HCT116 (cell line): ENCODE measurements around the gene GPR62. TPM values are rescaled to one million over a fixed set of nuclear protein-coding genes. Genes with fewer than 3 reads are reported as not detected.

Experiments used
- ATAC-seq: fragments of 200-7000 bp; cut with Tn5 transposase; 2 replicates; pipeline ENCODE4 v1.9.1; 2020; ENCODE audit warnings: mild to moderate bottlenecking, moderate library complexity
- BruUV-seq: library from RNA; stranded (reverse); fragments of 400-500 nt; replicated peaks from 2 replicates; lab custom pipeline; 2021; lab: Mats Ljungman, UMichigan
- CTCF ChIA-PET: fragments of 300-600 bp; sonication (Branson Sonifier 250); formaldehyde crosslinking; loops from one replicate; lab custom pipeline; 2021; ENCODE audit warnings: antibody characterized with exemption; lab: Charles Lee
- POLR2A ChIA-PET: fragments of 300-600, 350-600 bp; sonication (Branson Sonifier 250); formaldehyde crosslinking; loops from one replicate; lab custom pipeline; 2021; ENCODE audit warnings: antibody characterized with exemption; lab: Charles Lee
- RAD21 ChIA-PET, 2 experiments: fragments of 300-600 bp; sonication (Branson Sonifier 250); formaldehyde crosslinking; loops; one replicate each; lab custom pipeline; 2023; ENCODE audit warnings: low total read pairs in 2 of 2; ENCODE audit not compliant: uncharacterized antibody in 2 of 2, unreplicated experiment in 2 of 2, low non-redundant PET in 1 of 2; lab: Charles Lee
- DNase-seq: peaks from one replicate; pipeline ENCODE4 v3.0.0-alpha.2; 2010; ENCODE audit warnings: low read depth, low spot score
- H2AFZ ChIP-seq: fragments of 200-600 bp; shearing (Covaris generic), sonication (generic); 2 replicates; pipeline ENCODE4 v1.6.1; 2017; ENCODE audit warnings: low read depth, mixed run types, mixed read lengths, antibody characterized with exemption, low read length; ENCODE audit not compliant: poor library complexity, severe bottlenecking
- H3K27ac ChIP-seq: 2 replicates; pipeline ENCODE4 v1.5.1; 2012; ENCODE audit warnings: low read depth, low read length
- H3K27me3 ChIP-seq: fragments of 200-600 bp; sonication (generic); 2 replicates; pipeline ENCODE4 v1.6.1; 2016; ENCODE audit warnings: mixed run types, low read length, mixed read lengths; ENCODE audit not compliant: insufficient read depth
- H3K36me3 ChIP-seq, 2 experiments: fragments of 200-500 bp in 1 of 2; fragments of 200-600 bp in 1 of 2; sonication (Bioruptor generic) in 1 of 2; sonication (generic) in 1 of 2; 2 replicates each; pipeline versions ENCODE4 v1.5.1 to v1.6.1; 2014 to 2016; ENCODE audit warnings: low read length in 2 of 2, inconsistent platforms in 1 of 2, mixed read lengths in 1 of 2, mixed run types in 1 of 2; ENCODE audit not compliant: insufficient read depth in 2 of 2, control insufficient read depth in 1 of 2
- H3K4me1 ChIP-seq, 2 experiments: fragments of 200-600 bp in 1 of 2; sonication (generic) in 1 of 2; 2 replicates each; pipeline versions ENCODE4 v1.5.1 to v1.6.1; 2012 to 2017; ENCODE audit warnings: low read length in 2 of 2, inconsistent platforms in 1 of 2, mild to moderate bottlenecking in 1 of 2, mixed read lengths in 1 of 2, mixed run types in 1 of 2, moderate library complexity in 1 of 2; ENCODE audit not compliant: insufficient read depth in 2 of 2, control insufficient read depth in 1 of 2
- H3K4me2 ChIP-seq: fragments of 200-600 bp; sonication (generic); 2 replicates; pipeline ENCODE4 v1.6.1; 2017; ENCODE audit warnings: mixed run types, low read length, mixed read lengths
- H3K4me3 ChIP-seq, 2 experiments: fragments of 200-600 bp in 1 of 2; sonication (generic) in 1 of 2; replicated peaks in 1 of 2; 2 replicates each; pipeline ENCODE4 v1.5.1; 2011 to 2016; ENCODE audit warnings: low read length in 2 of 2, control low read depth in 1 of 2, low read depth in 1 of 2, mild to moderate bottlenecking in 1 of 2, mixed read lengths in 1 of 2, mixed run types in 1 of 2
- H3K79me2 ChIP-seq: fragments of 200-600 bp; sonication (generic); 2 replicates; pipeline ENCODE4 v1.6.1; 2017; ENCODE audit warnings: mild to moderate bottlenecking, mixed run types, low read length, moderate library complexity, mixed read lengths; ENCODE audit not compliant: insufficient read depth
- H3K9ac ChIP-seq: fragments of 200-600 bp; sonication (generic); 2 replicates; pipeline ENCODE4 v1.6.1; 2016; ENCODE audit warnings: low read length, mixed read lengths
- H3K9me2 ChIP-seq: fragments of 200-600 bp; sonication (generic), shearing (Covaris generic); 2 replicates; pipeline ENCODE4 v1.6.1; 2017; ENCODE audit warnings: mixed run types, mild to moderate bottlenecking, moderate library complexity; ENCODE audit not compliant: insufficient read depth
- H3K9me3 ChIP-seq, 2 experiments: fragments of 200-500 bp in 1 of 2; fragments of 200-600 bp in 1 of 2; sonication (Bioruptor generic) in 1 of 2; sonication (generic) in 1 of 2; 2 replicates each; pipeline ENCODE4 v1.6.1; 2014 to 2017; ENCODE audit warnings: low read length in 2 of 2, mixed read lengths in 2 of 2, inconsistent platforms in 1 of 2, low read depth in 1 of 2, mild to moderate bottlenecking in 1 of 2, mixed run types in 1 of 2, moderate library complexity in 1 of 2; ENCODE audit not compliant: control insufficient read depth in 1 of 2, insufficient read depth in 1 of 2
- H4K20me1 ChIP-seq: fragments of 200-600 bp; sonication (generic), shearing (Covaris generic); 2 replicates; pipeline ENCODE4 v1.6.1; 2017; ENCODE audit warnings: mixed run types, mild to moderate bottlenecking, moderate library complexity; ENCODE audit not compliant: insufficient read depth
- CEBPB ChIP-seq: IDR thresholded peaks from 2 replicates; pipeline ENCODE4 v1.6.1; 2012; ENCODE audit warnings: low read depth
- EGR1 ChIP-seq: IDR thresholded peaks from 2 replicates; pipeline ENCODE4 v1.6.1; 2012; ENCODE audit warnings: low read depth
- ELF1 ChIP-seq: IDR thresholded peaks from 2 replicates; pipeline ENCODE4 v1.6.1; 2012; ENCODE audit warnings: low read depth, borderline replicate concordance
- FOSL1 ChIP-seq: IDR thresholded peaks from 2 replicates; pipeline ENCODE4 v1.6.1; 2012; ENCODE audit warnings: low read depth
- JUND ChIP-seq: IDR thresholded peaks from 2 replicates; pipeline ENCODE4 v1.6.1; 2012
- RAD21 ChIP-seq: IDR thresholded peaks from 2 replicates; pipeline ENCODE4 v1.6.1; 2012; ENCODE audit warnings: low read depth, mild to moderate bottlenecking
- SP1 ChIP-seq: IDR thresholded peaks from 2 replicates; pipeline ENCODE4 v1.6.1; 2012; ENCODE audit warnings: low read depth
- SRF ChIP-seq: IDR thresholded peaks from 2 replicates; pipeline ENCODE4 v1.6.1; 2012; ENCODE audit warnings: low read depth
- ZFX ChIP-seq: fragments of 450-650 bp; IDR thresholded peaks from 2 replicates; pipeline ENCODE4 v1.6.1; 2017
- ZNF274 ChIP-seq: fragments of 200-500 bp; sonication (Bioruptor generic); IDR thresholded peaks from 2 replicates; pipeline ENCODE4 v1.6.1; 2014; ENCODE audit warnings: mild to moderate bottlenecking, low read depth, low read length, inconsistent platforms
- intact Hi-C: fragments of 100-400 bp; cut with micrococcal nuclease; formaldehyde crosslinking; loops from 2 replicates; pipeline ENCODE4 v1.10.0; 2022
- total RNA-seq: library from RNA; stranded (reverse); gene quantifications from one replicate; pipeline ENCODE4 v1.2.1, GENCODE V29; 2021; ENCODE audit not compliant: unreplicated experiment
- TF ChIP-seq, protein P1 (sequence below): IDR thresholded peaks from 2 replicates; pipeline ENCODE4 v1.6.1; 2012
- TF ChIP-seq, protein P2 (sequence below): IDR thresholded peaks from 2 replicates; pipeline ENCODE4 v1.6.1; 2012; ENCODE audit warnings: low read depth

Gene GPR62
- total RNA-seq, 1 experiment from 2014 or later, result not detected

DNA sequence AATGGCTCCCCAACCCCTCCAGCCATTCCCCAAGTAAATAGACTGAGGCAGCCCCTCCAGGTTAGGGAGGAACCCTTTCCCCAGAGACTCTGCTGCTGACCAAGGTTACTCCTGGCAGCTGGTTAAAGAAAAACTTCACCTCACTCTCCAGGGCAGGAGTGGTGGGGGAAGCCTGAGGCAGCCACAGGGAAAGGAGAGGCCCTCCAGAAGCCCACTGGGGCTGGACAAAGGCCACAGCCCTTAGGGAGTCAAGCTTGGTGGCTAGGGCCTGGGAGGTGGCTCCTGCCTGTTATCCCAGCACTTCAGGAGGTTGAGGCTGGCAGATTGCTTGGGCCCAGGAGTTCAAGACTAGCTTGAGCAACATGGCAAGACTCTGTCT lies 29.1 kb downstream of the GPR62 start:
- no peak overlapping the region for H2AFZ ChIP-seq
- H3K27me3 ChIP-seq, result no peaks in the 10 kb centered on the region
- no peak for ATAC-seq

More for the DNA sequence above, 29.1 kb downstream of the GPR62 start:
- ChIA-PET CTCF (interaction anchor here (3.3 kb wide), 1 partner anchor 11 kb away, joined by 47 read pairs; the partner anchor contains the start of genes ABHD14A and ABHD14B), RAD21 (no interaction called here), POLR2A (interaction anchor here (0.7 to 4.3 kb wide), 4 partner anchors 7 to 43 kb away, joined by 3 to 47 read pairs (median 17); partner anchors contain the start of genes PARP3, RPL29 and RRP9)
- no TSS peak for BruUV-seq
- Histone ChIP-seq H4K20me1 (no peaks in the 10 kb centered on the region), H3K4me2 (peak overlapping the region; percentile 98), H3K4me3 (peak overlapping the region; percentile 75 to 86; a peak in 3 of 4 replicates), H3K36me3 (no peaks in the 10 kb centered on the region), H3K9ac (peak overlapping the region; percentile 79), H3K27ac (peak overlapping the region; percentile 82), H3K9me2 (no peaks in the 10 kb centered on the region), H3K79me2 (peaks cover 12% of the 10 kb centered on the region), H3K4me1 (peaks cover 24 to 56% of the 10 kb centered on the region in 2 experiments), H3K9me3 (no peaks in the 10 kb centered on the region)
- TF ChIP-seq ELF1 (no peak), SRF (no peak), ZFX (no peak), EGR1 (no peak), CEBPB (no peak), JUND (no peak), SP1 (no peak), RAD21 (no peak), FOSL1 (no peak), ZNF274 (no peak)
- TF ChIP-seq, protein P1, sequence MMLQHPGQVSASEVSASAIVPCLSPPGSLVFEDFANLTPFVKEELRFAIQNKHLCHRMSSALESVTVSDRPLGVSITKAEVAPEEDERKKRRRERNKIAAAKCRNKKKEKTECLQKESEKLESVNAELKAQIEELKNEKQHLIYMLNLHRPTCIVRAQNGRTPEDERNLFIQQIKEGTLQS, result no peak
- TF ChIP-seq, protein P2, sequence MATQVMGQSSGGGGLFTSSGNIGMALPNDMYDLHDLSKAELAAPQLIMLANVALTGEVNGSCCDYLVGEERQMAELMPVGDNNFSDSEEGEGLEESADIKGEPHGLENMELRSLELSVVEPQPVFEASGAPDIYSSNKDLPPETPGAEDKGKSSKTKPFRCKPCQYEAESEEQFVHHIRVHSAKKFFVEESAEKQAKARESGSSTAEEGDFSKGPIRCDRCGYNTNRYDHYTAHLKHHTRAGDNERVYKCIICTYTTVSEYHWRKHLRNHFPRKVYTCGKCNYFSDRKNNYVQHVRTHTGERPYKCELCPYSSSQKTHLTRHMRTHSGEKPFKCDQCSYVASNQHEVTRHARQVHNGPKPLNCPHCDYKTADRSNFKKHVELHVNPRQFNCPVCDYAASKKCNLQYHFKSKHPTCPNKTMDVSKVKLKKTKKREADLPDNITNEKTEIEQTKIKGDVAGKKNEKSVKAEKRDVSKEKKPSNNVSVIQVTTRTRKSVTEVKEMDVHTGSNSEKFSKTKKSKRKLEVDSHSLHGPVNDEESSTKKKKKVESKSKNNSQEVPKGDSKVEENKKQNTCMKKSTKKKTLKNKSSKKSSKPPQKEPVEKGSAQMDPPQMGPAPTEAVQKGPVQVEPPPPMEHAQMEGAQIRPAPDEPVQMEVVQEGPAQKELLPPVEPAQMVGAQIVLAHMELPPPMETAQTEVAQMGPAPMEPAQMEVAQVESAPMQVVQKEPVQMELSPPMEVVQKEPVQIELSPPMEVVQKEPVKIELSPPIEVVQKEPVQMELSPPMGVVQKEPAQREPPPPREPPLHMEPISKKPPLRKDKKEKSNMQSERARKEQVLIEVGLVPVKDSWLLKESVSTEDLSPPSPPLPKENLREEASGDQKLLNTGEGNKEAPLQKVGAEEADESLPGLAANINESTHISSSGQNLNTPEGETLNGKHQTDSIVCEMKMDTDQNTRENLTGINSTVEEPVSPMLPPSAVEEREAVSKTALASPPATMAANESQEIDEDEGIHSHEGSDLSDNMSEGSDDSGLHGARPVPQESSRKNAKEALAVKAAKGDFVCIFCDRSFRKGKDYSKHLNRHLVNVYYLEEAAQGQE, result no peak
- no peak for DNase-seq
- intact Hi-C loops, result loop anchor here (5.0 kb wide), 1 partner anchor 267 kb away; no protein-coding TSS in a partner anchor
